Hepatocyte (in vitro differentiated cells): ENCODE results near the gene MCAT.

ENCODE experiments used
- EZH2 ChIP-seq: fragments of 200-600 bp; sonication (generic); IDR thresholded peaks from 2 replicates; pipeline ENCODE4 v1.6.1; 2016; ENCODE audit warnings: antibody characterized with exemption, mild to moderate bottlenecking, borderline replicate concordance
- EZH2phosphoT487 ChIP-seq: fragments of 200-600 bp; sonication (generic); IDR thresholded peaks from one replicate; pipeline ENCODE4 v1.6.1; 2018; ENCODE audit warnings: antibody characterized with exemption, mild to moderate bottlenecking, low read depth, moderate library complexity; ENCODE audit not compliant: unreplicated experiment, severe bottlenecking
- TF ChIP-seq, protein P1 (sequence below): fragments of 200-600 bp; sonication (generic); IDR thresholded peaks from 2 replicates; pipeline ENCODE4 v1.5.1; 2016; ENCODE audit warnings: antibody characterized with exemption, mild to moderate bottlenecking; ENCODE audit not compliant: poor library complexity

DNA sequence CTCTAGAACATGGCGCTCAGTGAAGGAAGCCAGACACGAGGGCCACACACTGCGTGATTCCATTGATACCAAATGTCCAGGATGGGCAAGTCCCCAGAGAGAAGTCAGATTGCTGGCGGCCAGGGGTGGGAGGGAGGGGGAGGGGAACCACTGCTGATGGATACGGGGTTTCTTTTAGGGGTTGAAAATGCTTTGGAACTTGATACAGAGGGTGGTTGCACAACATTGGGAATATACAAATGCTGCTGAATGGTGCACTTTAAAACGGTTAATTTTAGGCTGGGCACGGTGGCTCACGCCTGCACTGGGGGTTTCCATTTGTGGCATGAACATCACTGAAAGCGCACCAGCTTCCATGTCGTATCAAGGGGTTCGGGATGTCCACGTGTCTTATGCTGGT, 13.2 kb upstream of the MCAT start:
- TF ChIP-seq, protein P1, sequence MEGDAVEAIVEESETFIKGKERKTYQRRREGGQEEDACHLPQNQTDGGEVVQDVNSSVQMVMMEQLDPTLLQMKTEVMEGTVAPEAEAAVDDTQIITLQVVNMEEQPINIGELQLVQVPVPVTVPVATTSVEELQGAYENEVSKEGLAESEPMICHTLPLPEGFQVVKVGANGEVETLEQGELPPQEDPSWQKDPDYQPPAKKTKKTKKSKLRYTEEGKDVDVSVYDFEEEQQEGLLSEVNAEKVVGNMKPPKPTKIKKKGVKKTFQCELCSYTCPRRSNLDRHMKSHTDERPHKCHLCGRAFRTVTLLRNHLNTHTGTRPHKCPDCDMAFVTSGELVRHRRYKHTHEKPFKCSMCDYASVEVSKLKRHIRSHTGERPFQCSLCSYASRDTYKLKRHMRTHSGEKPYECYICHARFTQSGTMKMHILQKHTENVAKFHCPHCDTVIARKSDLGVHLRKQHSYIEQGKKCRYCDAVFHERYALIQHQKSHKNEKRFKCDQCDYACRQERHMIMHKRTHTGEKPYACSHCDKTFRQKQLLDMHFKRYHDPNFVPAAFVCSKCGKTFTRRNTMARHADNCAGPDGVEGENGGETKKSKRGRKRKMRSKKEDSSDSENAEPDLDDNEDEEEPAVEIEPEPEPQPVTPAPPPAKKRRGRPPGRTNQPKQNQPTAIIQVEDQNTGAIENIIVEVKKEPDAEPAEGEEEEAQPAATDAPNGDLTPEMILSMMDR: no peak
- TF ChIP-seq EZH2phosphoT487 (no peak), EZH2 (no peak)
